OCI-LY7 (cell line): Measurements from ENCODE around the gene VEGFA. TPM values are rescaled to one million over a fixed set of nuclear protein-coding genes. Genes with fewer than 3 reads are reported as not detected.

Experiments
- BruUV-seq: library from RNA; stranded (reverse); fragments of 400-500 nt; replicated peaks from 2 replicates; lab custom pipeline; 2021; lab: Mats Ljungman, UMichigan
- CTCF ChIA-PET: fragments of 300-600 bp; sonication (Branson Sonifier 250); formaldehyde crosslinking; loops from one replicate; lab custom pipeline; 2022; ENCODE audit warnings: antibody characterized with exemption; ENCODE audit not compliant: unreplicated experiment; lab: Charles Lee
- POLR2A ChIA-PET: fragments of 300-600 bp; sonication (Branson Sonifier 250); formaldehyde crosslinking; loops from one replicate; lab custom pipeline; 2022; ENCODE audit warnings: antibody characterized with exemption; lab: Charles Lee
- DNase-seq: peaks from one replicate; pipeline ENCODE4 v3.0.0-alpha.2; 2015; ENCODE audit warnings: low spot score
- H2AFZ ChIP-seq: fragments of 200-600 bp; sonication (generic), shearing (Covaris generic); 2 replicates; pipeline ENCODE4 v1.6.1; 2014; ENCODE audit warnings: mild to moderate bottlenecking, antibody characterized with exemption, low read length, moderate library complexity
- H3K27ac ChIP-seq: fragments of 200-600 bp; sonication (generic); 2 replicates; pipeline ENCODE4 v1.5.1; 2014; ENCODE audit warnings: mixed run types, low read depth, mild to moderate bottlenecking, moderate library complexity, low read length, inconsistent platforms; ENCODE audit not compliant: poor library complexity, severe bottlenecking
- H3K36me3 ChIP-seq: fragments of 200-600 bp; sonication (generic); 2 replicates; pipeline ENCODE4 v1.6.1; 2014; ENCODE audit warnings: mild to moderate bottlenecking, antibody characterized with exemption, low read length, moderate library complexity, mixed read lengths; ENCODE audit not compliant: insufficient read depth
- H3K4me1 ChIP-seq: fragments of 200-600 bp; sonication (generic); 2 replicates; pipeline ENCODE4 v1.5.1; 2014; ENCODE audit warnings: mild to moderate bottlenecking, low read length; ENCODE audit not compliant: insufficient read depth, poor library complexity, severe bottlenecking
- H3K4me2 ChIP-seq: fragments of 200-600 bp; sonication (generic); 2 replicates; pipeline ENCODE4 v1.6.1; 2014; ENCODE audit warnings: mild to moderate bottlenecking, low read length
- H3K4me3 ChIP-seq: fragments of 200-600 bp; sonication (generic); 2 replicates; pipeline ENCODE4 v1.5.1; 2014; ENCODE audit warnings: mild to moderate bottlenecking, low read depth, low read length; ENCODE audit not compliant: poor library complexity, severe bottlenecking
- H3K79me2 ChIP-seq: fragments of 200-600 bp; sonication (generic); 2 replicates; pipeline ENCODE4 v1.6.1; 2016; ENCODE audit warnings: low read depth, mild to moderate bottlenecking, low read length, moderate library complexity, mixed read lengths; ENCODE audit not compliant: insufficient read depth
- H3K9me2 ChIP-seq: fragments of 200-600 bp; sonication (generic); 2 replicates; pipeline ENCODE4 v1.6.1; 2016; ENCODE audit warnings: mild to moderate bottlenecking, low read length, mixed read lengths; ENCODE audit not compliant: insufficient read depth
- H3K9me3 ChIP-seq: fragments of 200-600 bp; sonication (generic); 2 replicates; pipeline ENCODE4 v1.6.1; 2014; ENCODE audit warnings: mild to moderate bottlenecking, mixed run types, low read length, mixed read lengths
- H4K20me1 ChIP-seq: fragments of 200-600 bp; sonication (generic); 2 replicates; pipeline ENCODE4 v1.6.1; 2014; ENCODE audit warnings: mild to moderate bottlenecking, antibody characterized with exemption, low read length, moderate library complexity, mixed read lengths; ENCODE audit not compliant: insufficient read depth
- CTCF ChIP-seq: fragments of 200-600 bp; sonication (generic); conservative IDR thresholded peaks from 2 replicates; pipeline ENCODE4 v1.5.1; 2014; ENCODE audit warnings: mild to moderate bottlenecking, antibody characterized with exemption, low read length, moderate library complexity, mixed read lengths
- EZH2phosphoT487 ChIP-seq: fragments of 200-600 bp; sonication (generic); IDR thresholded peaks from 2 replicates; pipeline ENCODE4 v1.6.1; 2018; ENCODE audit warnings: low read depth, borderline replicate concordance, mild to moderate bottlenecking, mixed run types, antibody characterized with exemption, low read length, moderate library complexity, mixed read lengths
- intact Hi-C: fragments of 100-400 bp; cut with micrococcal nuclease; formaldehyde crosslinking; loops from one replicate; pipeline ENCODE4 v1.10.0; 2022; ENCODE audit not compliant: unreplicated experiment
- total RNA-seq, 2 experiments: library from RNA; depleted of rRNA in 1 of 2; stranded (reverse); fragments of >200 nt in 1 of 2; shearing (Covaris generic) in 1 of 2; gene quantifications; 2 replicates each; pipeline ENCODE4 v1.2.3, GENCODE V29; 2014 to 2022

The VEGFA gene
- total RNA-seq, 2 experiments from 2014 or later, result 59.7 to 88.5 TPM

- H3K79me2 ChIP-seq, result no peaks in the 10 kb centered on the region
- POLR2A ChIA-PET, result interaction anchor here (1.5 kb wide), 1 partner anchor 11 kb away, joined by 3 read pairs; no protein-coding TSS in a partner anchor
- intact Hi-C loops, result no loop called here
- no peaks in the 10 kb centered on the region for H4K20me1 ChIP-seq
- no peak overlapping the region for H3K4me2 ChIP-seq
- H3K9me3 ChIP-seq, result peaks cover 13% of the 10 kb centered on the region
- DNase-seq, result no peak
- no TSS peak for BruUV-seq
- no peaks in the 10 kb centered on the region for H3K9me2 ChIP-seq
- no peak overlapping the region for H2AFZ ChIP-seq
- no peak overlapping the region for H3K27ac ChIP-seq
- no peaks in the 10 kb centered on the region; the same call in 1 of the 2 replicates for H3K36me3 ChIP-seq
- CTCF ChIA-PET, result no interaction called here
- H3K4me1 ChIP-seq, result peaks cover 23% of the 10 kb centered on the region
- no peak overlapping the region for H3K4me3 ChIP-seq
- TF ChIP-seq EZH2phosphoT487 (no peak), CTCF (no peak)
Measured at GRCh38 chr6:43735642-43736199, 34.3 kb upstream of the VEGFA start.

GRCh38 chr6:43736211-43736786, 33.7 kb upstream of the VEGFA start:
- TF ChIP-seq EZH2phosphoT487, result no peak
- TF ChIP-seq CTCF, result no peak
- ChIA-PET CTCF (no interaction called here), POLR2A (no interaction called here)
- H3K27ac ChIP-seq, result no peak overlapping the region
- intact Hi-C loops, result no loop called here
- DNase-seq, result no peak
- no peaks in the 10 kb centered on the region for H3K79me2 ChIP-seq
- BruUV-seq, result no TSS peak
- H3K4me2 ChIP-seq, result no peak overlapping the region
- H4K20me1 ChIP-seq, result no peaks in the 10 kb centered on the region
- peaks cover 23% of the 10 kb centered on the region for H3K4me1 ChIP-seq
- H3K9me3 ChIP-seq, result peaks cover 7% of the 10 kb centered on the region
- H3K4me3 ChIP-seq, result no peak overlapping the region
- no peaks in the 10 kb centered on the region; the same call in 1 of the 2 replicates for H3K36me3 ChIP-seq
- no peak overlapping the region for H2AFZ ChIP-seq
- H3K9me2 ChIP-seq, result no peaks in the 10 kb centered on the region

- TF ChIP-seq CTCF (no peak), EZH2phosphoT487 (no peak)
- POLR2A ChIA-PET, result interaction anchor here (0.6 kb wide), 1 partner anchor 25 kb away, joined by 4 read pairs; no protein-coding TSS in a partner anchor
Measured at GRCh38 chr6:43736844-43737243, 33.2 kb upstream of the VEGFA start.

More at GRCh38 chr6:43736844-43737243, 33.2 kb upstream of the VEGFA start:
- Histone ChIP-seq H2AFZ (no peak overlapping the region), H3K4me1 (peaks cover 23% of the 10 kb centered on the region), H3K9me2 (no peaks in the 10 kb centered on the region), H3K4me3 (no peak overlapping the region), H4K20me1 (no peaks in the 10 kb centered on the region), H3K79me2 (no peaks in the 10 kb centered on the region), H3K4me2 (no peak overlapping the region), H3K36me3 (no peaks in the 10 kb centered on the region; the same call in 1 of the 2 replicates), H3K9me3 (peaks cover 4% of the 10 kb centered on the region; the same call in 1 of the 2 replicates), H3K27ac (no peak overlapping the region)
- CTCF ChIA-PET, result no interaction called here
- DNase-seq, result no peak
- BruUV-seq, result no TSS peak
- intact Hi-C loops, result no loop called here
